GM18519 (cell line): ENCODE results near the gene ZC3H4.

ENCODE experiments used
- ATAC-seq: cut with Tn5 transposase; IDR thresholded peaks from one replicate; pipeline ENCODE4 v1.9.1; 2021; ENCODE audit warnings: mild to moderate bottlenecking, moderate library complexity; ENCODE audit not compliant: unreplicated experiment, low FRiP score

Gene ZC3H4

DNA sequence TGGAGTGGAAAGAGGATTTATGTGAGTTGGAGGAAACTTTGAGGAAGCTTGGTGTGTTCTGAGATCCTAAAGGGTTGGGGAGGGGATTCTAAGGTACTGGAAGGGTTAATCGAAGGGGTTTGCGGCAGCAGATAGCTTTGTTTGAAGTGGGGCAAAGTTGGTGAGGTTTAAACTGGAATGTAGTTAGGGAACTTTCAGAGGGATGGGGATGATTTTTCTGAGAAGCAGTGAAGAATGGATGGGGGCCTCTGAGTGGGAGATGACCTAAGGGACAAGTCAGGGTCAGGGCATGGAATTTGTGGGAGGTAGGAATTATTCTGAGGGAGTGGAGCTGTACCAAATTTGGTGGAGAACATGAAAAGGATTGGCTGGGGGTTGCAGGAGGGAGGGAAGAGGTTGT is 21.0 kb upstream of the ZC3H4 start:
- ATAC-seq: no peak

DNA sequence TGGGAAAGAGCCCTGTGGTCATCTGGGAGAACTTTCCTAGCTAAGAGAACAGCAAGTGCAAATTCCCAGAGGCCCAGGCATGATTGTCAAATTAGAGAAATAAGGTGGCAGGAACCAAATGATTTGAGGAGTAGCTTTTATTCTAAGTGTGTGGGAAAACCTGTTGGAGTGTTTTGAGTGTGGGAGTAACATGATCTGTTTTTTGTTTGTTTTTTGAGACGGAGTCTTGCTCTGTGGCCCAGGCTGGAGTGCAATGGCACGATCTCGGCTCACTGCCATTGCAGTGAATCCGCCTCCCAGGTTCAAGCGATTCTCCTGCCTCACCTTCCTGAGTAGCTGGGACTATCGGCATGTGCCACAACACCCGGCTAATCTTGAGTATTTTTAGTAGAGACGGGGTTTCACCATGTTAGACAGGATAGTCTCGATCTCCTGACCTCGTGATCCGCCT is 19.5 kb upstream of the ZC3H4 start:
- ATAC-seq: no peak

DNA sequence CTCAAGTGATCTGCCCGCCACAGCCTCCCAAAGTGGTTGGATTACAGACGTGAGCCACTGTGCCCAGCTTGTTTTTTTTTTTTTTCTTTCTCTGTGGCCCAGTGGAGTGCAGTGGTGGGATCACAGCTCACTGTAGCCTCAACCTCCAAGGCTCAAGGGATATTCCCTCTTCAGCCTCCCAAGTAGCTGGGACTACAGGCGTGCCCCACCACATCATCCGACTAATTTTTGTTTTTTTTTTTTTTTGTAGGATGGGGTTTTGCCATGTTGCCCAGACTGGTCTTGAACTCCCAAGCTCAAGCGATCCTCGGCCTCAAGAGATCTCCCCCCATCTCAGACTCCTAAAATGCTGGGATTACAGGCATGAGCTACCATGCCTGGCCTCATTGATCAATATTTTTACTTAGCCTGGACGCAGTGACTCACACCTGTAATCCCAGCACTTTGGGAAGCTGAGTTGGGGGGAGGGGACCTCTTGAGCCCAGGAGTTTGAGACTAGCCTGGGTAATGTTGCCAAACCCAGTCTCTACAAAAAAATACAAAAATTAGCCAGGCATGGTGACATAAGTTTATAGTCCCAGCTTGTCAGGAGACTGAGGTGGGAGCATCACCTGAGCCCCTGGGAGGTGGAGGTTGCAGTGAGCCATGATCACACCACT is 18.7 kb upstream of the ZC3H4 start:
- no peak for ATAC-seq

DNA sequence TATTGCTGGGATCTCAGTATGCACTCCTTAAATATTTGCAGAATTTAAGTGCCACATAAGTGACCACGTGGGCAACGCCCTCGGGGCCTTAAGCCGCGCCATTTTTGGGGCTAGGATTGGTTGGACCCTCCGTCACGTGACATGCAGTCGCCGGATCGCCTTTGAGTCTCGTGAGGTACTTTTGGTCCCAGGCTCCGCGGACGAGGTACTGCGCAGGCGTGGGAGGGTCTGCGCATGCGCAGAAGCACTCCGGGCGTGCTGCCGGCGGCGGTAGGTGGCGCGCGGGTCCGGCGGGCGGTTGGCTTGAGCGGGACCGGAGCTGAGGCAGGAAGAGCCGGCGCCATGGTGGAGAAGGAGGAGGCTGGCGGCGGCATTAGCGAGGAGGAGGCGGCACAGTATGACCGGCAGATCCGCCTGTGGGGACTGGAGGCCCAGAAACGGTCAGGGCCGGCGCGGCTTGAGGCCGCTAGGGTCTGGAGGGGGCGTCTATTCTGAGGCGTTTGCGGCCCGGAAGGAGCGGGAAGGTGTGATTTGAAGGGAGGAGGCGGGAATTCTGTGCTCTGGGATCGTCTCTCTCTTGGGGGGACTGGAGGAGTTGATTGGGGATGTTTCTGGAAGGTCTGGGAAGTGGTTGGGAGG is 17.1 kb upstream of the ZC3H4 start, which contains the start of gene SAE1:
TSS of gene SAE1 (plus strand) at position 247 of the 639 bp plus-strand sequence. CDS start at position 343, 96 bp downstream.
- peak; percentile 57 for ATAC-seq

DNA sequence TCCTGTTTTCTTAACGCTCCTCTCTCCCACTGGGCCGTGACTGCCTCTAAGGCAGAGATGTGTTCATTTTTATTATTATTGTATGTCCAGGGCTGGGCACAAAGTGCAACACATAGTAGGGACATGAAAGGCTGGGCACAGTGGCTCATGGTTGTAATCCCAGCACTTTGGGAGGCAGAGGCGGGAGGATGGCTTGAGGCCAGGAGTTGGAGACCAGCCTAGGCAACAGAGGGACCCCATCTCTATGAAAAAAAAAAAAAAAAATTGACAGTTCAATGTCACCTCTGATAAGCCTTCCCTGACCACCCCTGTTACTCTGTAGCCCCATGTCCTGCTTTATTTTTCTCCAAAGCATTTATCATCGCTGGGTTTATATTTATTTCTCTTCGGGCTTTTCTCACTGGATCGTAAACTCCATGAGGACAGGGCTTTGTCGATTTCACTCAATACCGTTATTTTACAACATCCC is 16.6 kb upstream of the ZC3H4 start:
- ATAC-seq: no peak

DNA sequence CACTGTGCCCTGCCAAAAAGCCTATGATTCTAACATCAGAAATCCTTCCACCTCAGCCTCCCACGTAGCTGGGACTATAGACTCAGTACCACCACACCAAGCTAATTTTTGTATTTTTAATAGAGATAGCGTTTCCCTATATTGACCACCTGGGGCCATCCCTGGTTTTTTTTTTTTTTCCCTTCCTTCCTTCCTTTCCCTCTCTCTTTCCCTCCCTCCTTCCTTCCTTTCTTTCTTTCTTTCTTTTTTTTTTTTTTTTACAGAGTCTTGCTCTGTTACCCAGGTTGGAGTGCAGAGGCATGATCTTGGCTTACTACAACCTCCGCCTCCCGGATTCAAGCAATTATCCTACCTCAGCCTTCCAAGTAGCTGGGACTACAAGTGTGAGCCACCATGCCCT is 16.0 kb upstream of the ZC3H4 start:
- ATAC-seq: no peak

DNA sequence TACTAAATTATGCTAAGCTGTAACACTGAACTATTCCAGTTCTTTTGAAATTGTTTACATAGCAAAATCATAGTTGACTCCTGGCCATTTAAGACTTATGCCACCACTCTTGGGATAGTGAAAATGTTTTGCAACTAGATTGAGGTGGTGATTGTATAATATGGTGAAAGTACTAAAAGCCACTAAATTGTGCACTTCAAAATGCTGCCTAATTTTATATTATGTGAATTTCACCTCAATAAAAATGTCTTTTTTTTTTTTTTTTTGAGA is 12.0 kb upstream of the ZC3H4 start:
- no peak for ATAC-seq

DNA sequence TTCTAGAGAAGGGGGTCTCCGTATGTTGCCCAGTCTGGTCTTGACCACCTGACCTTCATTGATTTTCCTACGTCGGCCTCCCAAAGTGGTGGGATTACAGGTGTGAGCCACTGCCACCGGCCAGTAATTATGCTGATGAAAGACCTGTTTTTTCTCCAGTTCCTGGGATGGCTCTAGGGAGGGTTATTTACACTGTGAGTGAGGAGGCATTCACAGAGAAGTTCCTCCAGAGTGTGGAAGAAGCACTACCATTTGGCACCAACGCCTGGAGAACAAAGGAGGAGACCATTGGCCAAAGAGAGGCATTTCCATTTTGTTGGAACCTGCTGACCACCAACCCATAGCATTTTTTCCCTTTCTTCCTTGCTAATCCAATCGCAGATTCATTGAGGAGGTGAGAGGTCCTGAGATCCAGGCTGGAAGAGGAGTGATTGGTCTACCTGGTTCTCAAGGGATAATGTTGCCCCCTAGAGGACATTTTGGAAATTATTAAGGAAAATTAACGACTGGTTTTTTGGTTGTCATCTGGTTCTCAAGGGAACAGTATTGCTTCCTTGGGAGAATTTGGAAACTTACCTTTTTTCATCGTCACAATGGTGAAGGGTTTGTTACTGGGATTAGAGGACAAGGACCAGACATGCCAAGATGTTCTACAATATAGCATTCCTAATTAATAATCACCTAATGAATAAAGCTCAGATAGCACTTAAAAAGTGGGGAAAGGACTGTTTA is 11.5 kb upstream of the ZC3H4 start:
- ATAC-seq: no peak

DNA sequence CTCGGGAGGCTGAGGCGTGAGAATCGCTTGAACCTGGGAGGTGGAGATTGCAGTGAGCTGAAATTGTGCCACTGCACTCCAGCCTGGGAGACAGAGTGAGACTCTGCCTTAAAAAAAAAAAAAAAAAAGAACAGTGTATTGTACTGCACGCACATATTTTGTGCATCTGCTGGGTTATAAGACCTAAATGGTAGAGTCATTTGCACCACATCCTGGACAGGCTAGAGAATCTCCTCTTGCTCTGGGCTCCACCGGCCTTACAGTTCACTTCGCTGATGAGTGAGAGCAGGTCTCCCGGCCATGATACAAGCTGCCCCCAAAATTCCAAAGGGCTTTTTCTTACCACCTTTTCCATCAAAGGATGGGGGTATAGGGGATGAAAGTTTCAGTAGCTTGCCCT is 9.8 kb upstream of the ZC3H4 start:
- no peak for ATAC-seq

DNA sequence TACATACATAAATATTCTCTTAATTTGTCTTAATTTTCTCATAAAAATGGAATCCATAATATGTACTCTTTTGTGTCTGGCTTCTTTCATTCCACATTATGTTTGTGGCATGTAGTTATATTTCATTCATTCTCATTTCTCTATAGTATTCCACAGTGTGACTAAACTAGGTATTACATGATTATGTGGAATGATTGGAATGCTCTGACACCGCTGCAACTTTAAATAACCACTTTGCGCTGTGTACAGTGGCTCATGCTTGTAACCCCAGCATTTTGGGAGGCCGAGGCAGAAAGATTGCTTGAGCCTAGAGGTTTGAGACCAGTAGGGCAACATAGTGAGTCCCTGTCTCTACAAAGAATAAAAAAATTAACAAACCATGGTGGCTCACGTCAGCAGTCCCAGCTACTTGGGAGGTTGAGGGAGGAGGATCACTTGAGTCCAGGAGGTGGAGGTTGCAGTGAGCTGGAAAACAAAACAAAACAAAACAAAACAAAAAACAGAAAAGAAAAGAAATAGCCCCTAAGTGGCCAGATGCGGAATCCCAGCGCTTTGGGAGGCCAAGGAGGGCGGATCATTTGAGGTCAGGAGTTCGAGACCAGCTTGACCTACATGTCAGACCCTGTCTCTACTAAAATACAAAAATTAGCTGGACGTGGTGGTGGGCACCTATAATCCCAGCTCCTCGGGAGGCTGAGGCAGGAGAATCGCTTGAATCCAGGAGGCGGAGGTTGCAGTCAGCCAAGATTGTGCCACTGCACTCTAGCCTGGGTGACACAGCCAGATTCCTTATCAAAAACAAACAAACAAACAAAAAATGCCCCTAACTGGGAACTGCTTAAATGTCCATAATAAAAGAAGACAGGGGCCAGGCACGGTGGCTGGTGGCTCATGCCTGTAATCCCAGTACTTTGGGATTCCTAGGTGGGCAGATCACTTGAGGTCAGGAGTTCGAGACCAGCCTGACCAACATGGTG is 9.1 kb upstream of the ZC3H4 start:
- ATAC-seq: no peak

DNA sequence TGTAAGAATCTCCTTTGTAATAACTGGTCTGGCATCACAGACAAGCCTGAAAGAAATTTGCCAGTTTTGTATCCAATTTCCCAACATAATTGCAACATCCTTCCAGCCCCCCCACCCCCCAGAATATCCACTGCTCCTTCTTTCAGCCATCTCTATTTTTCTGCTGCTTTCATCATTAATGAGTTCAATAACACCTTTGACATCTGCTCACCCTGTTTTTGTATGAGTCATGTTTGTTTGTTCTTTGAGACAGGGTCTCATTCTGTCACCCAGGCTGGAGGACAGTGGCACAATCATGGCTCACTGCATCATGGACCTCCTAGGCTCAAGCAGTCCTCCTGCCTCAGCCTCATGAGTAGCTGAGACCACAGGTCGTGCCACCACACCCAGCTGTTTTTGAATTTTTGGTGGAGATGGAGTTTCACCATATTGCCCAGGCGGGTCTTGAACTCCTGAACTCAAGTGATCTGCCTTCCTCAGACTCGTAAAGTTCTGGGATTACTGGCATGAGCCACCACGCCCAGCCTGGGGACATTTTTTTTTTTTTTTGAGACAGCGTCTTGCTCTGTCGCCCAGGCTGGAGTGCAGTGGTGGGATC is 7.0 kb upstream of the ZC3H4 start:
- ATAC-seq: no peak

DNA sequence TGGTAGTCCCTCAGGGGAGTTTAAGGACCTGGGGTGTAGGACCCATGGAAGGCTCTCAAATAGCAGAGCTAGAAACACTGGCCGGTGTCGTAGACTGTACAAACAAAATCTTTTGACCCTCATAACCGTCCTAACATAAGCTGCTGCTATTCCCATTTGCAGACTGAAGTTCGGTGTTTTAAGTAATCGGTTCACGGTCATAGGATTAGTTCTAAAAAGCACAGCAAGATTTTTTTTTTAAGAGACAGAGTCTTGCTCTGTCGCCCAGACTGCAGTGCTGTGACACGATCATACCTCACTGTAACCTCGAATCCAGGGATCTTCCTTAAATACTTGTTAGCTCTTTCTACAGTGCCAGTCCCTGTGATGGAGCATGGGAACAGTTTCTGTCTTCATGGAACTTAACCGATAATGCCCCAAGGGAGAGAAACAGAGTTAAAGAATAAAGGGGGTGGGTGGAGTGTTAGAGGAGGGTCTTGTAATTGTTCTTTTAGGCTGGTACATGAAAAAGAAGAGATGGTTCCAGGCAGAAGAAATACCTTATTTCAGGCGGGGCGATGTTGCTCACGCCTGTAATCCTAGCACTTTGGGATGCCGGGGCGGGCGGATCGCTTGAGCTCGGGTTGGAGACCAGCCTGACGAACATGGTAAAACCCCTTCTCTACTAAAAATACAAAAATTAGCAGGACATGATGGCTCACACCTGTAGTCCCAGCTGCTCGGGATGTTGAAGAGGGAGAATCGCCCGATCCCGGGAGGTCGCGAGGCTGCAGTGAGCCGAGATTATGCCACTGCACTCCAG is 475 bp upstream of the ZC3H4 start:
- no peak for ATAC-seq

DNA sequence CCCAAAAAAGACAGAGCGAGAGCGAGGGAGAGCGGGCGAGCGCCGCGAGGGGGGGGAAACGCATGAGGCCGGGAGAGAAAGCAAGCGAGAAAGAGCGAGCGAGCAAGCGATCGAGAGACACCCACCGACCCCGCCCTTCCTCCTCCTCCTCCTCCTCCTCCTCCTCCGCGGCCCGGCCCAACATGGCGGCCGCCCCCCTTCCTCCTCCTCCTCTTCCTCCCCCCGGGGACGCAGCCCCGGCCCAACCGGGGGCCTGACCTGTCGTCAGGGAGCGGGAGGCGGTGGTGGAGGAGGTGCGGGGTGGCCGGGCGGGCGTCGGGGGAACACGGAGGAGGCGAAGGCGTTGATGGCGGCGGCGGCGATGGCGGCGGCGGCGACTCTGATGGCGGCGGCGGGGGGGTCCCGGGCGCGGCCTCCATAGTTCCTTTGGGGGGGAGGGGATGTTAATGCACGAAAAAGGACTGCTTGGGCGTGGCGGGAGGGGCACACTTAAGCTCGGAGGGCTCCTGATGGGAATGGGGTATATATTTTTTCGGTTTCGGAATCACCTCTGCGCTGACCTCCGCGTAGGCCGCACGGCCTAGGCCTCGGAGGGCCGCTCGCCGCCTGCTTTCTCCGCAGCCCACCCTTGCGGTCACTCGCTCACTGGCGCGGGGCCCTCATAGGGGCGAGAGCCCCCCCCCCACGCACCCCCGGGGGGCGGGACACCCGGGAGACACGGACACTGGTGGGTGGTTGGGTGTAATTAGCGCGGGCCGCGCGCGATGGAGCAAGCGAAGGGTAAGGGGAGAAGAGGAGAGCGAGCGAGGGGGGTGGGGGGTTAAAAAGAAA is 1.2 kb downstream of the ZC3H4 start:
- ATAC-seq: peak; percentile 8

DNA sequence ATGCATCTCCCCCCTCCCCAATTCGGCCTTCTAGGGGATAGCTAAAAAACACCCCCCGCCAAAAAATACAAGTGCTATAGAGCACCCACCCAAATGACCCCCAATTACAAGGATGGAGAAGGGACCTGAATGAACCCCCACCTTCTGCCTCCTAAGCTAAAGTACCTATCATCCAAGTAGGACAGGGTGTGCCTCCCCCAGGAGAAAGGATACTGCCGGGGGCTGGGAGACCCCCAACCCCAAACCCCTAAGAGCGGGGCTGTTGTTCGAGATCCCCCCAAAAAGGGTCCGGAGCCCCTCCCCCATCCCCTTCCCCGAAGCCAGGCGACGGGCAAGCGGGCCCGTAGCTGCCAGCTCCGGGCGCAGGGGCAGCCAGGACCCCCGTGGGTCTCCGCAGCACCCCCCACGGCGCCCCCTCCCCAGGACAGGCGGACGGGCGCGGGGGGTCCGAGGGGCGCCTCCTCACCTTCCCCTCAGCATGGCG is 1.9 kb downstream of the ZC3H4 start:
- ATAC-seq: no peak

DNA sequence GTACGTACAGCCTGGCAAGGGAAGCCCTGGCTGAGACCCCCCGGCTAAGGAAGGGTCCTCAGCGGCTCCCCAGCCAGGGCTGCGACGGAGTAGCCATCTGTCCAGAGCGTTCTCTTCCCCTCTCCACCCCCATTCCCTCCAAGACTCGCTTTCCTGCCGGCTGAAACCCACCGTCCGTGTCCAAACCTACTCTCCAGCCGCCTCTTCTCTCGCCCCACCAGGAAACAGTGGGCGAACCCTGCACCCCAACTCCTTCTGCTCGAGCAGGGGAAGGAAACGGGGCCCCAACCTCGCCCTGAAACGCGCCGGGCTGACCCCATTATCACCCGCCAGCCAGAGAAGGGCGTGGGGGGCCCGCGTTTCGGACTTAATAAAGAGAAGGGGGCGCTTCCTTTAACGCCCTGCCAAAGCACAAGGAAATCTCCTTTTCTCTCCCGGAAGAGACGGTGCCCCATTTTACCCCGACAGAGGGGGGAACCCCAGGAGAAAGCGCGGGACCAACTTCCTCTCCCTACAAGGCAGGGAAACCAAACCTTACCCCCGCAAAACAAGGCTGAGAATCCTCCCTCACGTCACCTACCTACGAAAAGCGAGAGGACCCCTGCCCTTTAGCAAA is 2.5 kb downstream of the ZC3H4 start:
- no peak for ATAC-seq

DNA sequence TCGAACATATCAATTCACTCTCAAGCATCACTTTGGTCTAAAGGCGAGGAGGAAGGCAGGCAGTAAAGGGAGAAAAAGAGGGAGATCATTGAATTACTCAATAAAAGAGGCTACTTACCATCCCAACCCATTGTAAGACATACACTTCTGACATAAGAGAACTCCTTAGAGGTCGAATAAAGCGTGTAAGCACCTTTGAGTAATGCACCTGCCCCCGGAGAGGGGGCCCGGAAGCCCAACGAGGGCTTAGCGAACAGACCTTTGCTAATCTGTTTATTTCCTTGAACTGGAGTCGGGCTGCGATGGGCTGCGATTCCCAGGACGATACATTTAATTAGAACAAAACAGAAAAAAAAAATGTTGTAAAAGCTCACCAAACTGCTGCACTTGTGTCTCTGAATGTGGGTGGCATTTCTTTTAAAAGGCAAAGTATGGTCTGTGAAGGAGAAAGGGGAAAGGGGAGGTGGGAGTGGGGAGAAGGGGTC is 3.0 kb downstream of the ZC3H4 start:
- ATAC-seq: no peak

DNA sequence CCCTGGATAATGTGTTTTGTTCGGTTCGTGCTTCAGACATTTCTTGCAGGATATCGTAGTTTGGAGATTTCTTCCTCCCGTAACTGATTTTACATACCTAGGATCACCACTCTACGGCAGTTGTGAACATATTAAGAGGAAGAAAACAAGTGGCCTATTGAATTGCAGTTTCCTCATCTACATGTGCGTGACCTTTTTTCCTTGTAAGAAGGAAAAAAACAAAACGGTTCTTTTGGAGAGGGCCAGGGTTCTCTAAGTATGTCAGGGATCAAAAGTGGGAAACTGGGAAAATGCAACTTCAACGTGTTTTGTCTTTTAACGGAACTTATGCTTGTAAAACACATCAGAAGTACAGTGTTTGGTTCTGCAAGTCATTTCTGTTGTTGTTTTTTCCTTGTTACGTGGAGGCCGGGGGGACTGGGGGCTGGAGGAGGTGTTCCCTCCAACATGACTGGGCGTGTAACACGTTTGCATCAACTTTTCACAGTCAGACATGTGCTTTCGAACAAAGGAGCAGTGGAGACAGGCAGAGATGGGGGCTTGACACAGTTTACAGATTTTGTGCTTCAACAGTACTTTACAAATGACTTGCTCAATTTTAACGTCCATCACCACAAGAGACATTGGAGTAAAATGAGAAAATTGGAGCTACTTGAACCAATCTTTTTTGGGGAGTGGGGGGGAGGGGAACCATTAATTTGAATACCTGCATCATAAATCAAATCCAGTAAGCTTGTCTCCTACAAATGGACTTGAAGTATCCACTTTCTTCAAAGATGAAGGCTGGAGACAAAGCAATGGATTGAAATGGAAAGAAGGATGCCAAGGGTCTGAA is 3.8 kb downstream of the ZC3H4 start:
- no peak for ATAC-seq
